ENCODE measurements around the gene AP5M1.

DNA sequence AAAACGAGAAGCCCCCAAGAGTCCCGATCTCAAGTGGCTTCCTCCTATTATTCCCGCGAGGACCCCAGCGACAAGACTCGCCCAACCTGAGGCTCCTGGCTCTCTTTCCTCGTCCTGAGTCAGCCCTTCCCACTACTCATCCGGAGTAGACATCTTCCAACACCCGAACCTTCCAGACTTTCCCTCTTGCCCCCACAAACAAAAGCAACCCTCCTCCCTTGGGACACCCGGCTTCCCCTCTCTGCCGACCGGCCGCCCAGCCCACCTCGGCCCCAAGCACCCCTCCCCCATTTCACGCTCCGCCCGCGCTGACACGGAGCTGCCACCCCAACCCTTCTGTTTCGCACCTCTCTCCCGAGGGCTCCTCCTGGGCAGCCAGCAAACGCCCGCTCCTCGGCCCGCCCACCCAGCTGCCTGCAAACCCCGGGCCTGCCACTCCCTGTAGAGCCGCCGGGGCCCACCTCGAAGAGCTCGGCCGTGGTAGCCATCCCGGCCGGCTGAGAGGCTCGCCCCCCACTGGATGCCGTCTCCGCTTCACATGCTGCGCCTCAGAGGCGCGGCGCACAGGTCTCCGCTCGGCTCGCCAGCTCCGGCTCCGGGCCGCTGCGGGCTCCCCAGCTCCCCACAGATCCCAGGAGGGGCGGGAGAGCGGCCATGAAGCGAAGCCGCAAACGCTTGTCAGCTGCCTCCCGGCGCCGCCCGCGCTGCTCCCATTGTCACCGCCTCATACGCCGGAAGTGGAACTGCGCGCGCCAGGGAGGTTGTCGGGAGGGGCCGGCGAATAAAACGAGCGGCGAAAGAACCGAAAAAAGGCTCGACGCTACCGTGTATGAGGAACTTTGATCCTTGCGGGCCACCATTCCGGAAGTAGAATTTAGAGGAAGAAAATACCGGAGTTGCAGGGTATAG, at the start of gene AP5M1, which contains the start of gene EXOC5:
- TF ChIP-seq, protein P1, sequence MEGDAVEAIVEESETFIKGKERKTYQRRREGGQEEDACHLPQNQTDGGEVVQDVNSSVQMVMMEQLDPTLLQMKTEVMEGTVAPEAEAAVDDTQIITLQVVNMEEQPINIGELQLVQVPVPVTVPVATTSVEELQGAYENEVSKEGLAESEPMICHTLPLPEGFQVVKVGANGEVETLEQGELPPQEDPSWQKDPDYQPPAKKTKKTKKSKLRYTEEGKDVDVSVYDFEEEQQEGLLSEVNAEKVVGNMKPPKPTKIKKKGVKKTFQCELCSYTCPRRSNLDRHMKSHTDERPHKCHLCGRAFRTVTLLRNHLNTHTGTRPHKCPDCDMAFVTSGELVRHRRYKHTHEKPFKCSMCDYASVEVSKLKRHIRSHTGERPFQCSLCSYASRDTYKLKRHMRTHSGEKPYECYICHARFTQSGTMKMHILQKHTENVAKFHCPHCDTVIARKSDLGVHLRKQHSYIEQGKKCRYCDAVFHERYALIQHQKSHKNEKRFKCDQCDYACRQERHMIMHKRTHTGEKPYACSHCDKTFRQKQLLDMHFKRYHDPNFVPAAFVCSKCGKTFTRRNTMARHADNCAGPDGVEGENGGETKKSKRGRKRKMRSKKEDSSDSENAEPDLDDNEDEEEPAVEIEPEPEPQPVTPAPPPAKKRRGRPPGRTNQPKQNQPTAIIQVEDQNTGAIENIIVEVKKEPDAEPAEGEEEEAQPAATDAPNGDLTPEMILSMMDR (conservative IDR thresholded peaks at IDR 0.05; ENCODE audit: low read length) = no peak
- TF ChIP-seq EZH2phosphoT487 (IDR thresholded peaks at IDR 0.05; ENCODE audit: borderline replicate concordance) = no peak
